Sigmoid colon (tissue), 4 donors: ENCODE measurements around the gene KLHL13.

ENCODE experiments used
- CTCF ChIP-seq, 4 experiments: fragments of 450-650 bp in 3 of 4; fragments of 200-600 bp in 1 of 4; IDR thresholded peaks; one replicate each; pipeline ENCODE4 v1.5.1; 2016 to 2019; ENCODE audit warnings: antibody characterized with exemption in 4 of 4, mild to moderate bottlenecking in 3 of 4, moderate library complexity in 2 of 4
- EP300 ChIP-seq, 4 donors: sonication (generic); formaldehyde crosslinking; IDR thresholded peaks; one replicate each; pipeline ENCODE4 v1.6.1; 2017; ENCODE audit warnings: antibody characterized with exemption in 4 of 4
- POLR2A ChIP-seq, 2 donors: fragments of 450-650 bp; IDR thresholded peaks; one replicate each; pipeline ENCODE4 v1.6.1; 2016; ENCODE audit warnings: antibody characterized with exemption in 2 of 2, mild to moderate bottlenecking in 2 of 2, moderate library complexity in 2 of 2
- POLR2AphosphoS5 ChIP-seq, 4 donors: sonication (generic); formaldehyde crosslinking; IDR thresholded peaks; one replicate each; pipeline ENCODE4 v1.6.1; 2017; ENCODE audit warnings: antibody characterized with exemption in 4 of 4

- no peak for TF ChIP-seq CTCF (IDR thresholded peaks at IDR 0.05)
- TF ChIP-seq POLR2A (IDR thresholded peaks at IDR 0.05), result no peak
- no peak for TF ChIP-seq POLR2AphosphoS5 (IDR thresholded peaks at IDR 0.05)
- no peak for TF ChIP-seq EP300 (IDR thresholded peaks at IDR 0.05)
These were observed 147.3 kb downstream of the KLHL13 start for GRCh38 chrX:117969328-117969727.
